Kidney (tissue), 14 donors: ENCODE data around the gene MCHR1. TPM values are rescaled to one million over a fixed set of nuclear protein-coding genes. Genes with fewer than 3 reads are reported as not detected.

Experiments used
- DNase-seq, 5 donors: peaks; one replicate each; pipeline ENCODE4 v3.0.0-alpha.2; 2013 to 2020
- FAIRE-seq: peaks from 2 replicates; lab custom pipeline; 2012; peaks lifted over from hg19 to GRCh38; lab: Jason Lieb, UNC
- H3K27ac ChIP-seq, 2 donors: one replicate each; pipeline ENCODE4 v1.7.0; 2013; ENCODE audit warnings: low read depth in 2 of 2, low read length in 2 of 2, inconsistent platforms in 1 of 2
- H3K27me3 ChIP-seq: one replicate; pipeline ENCODE4 v1.7.1; 2013; ENCODE audit warnings: low read length, inconsistent platforms; ENCODE audit not compliant: control insufficient read depth, insufficient read depth
- H3K36me3 ChIP-seq, 3 donors: one replicate each; pipeline versions ENCODE4 v1.7.0 to v1.7.1; 2013; ENCODE audit warnings: low read length in 3 of 3, control low read depth in 1 of 3, inconsistent platforms in 1 of 3; ENCODE audit not compliant: insufficient read depth in 3 of 3, control insufficient read depth in 2 of 3
- H3K4me1 ChIP-seq, 3 donors: one replicate each; pipeline versions ENCODE4 v1.7.0 to v1.7.1; 2013; ENCODE audit warnings: low read length in 3 of 3, inconsistent platforms in 1 of 3, low read depth in 1 of 3; ENCODE audit not compliant: control insufficient read depth in 2 of 3, insufficient read depth in 2 of 3
- H3K4me3 ChIP-seq, 3 donors: one replicate each; pipeline versions ENCODE4 v1.7.0 to v1.8.1; 2013; ENCODE audit warnings: low read length in 3 of 3, control low read depth in 1 of 3, inconsistent platforms in 1 of 3
- H3K9ac ChIP-seq, 3 donors: one replicate each; pipeline versions ENCODE4 v1.7.0 to v1.7.1; 2013; ENCODE audit warnings: low read length in 3 of 3, control low read depth in 1 of 3, inconsistent platforms in 1 of 3
- H3K9me3 ChIP-seq, 3 donors: one replicate each; pipeline versions ENCODE4 v1.7.0 to v1.7.1; 2013; ENCODE audit warnings: low read length in 3 of 3, control low read depth in 1 of 3, inconsistent platforms in 1 of 3; ENCODE audit not compliant: control insufficient read depth in 2 of 3, insufficient read depth in 1 of 3
- CTCF ChIP-seq: IDR thresholded peaks from 3 replicates; pipeline ENCODE4 v1.5.1; 2012; ENCODE audit warnings: mild to moderate bottlenecking, moderate library complexity, borderline replicate concordance; ENCODE audit not compliant: insufficient read depth; ENCODE audit errors: extremely low read depth
- intact Hi-C: fragments of 100-400 bp; cut with DNase I; formaldehyde crosslinking; loops from one replicate; pipeline ENCODE4 v1.11.1; 2022
- polyA plus RNA-seq: library from polyadenylated mRNA; stranded (reverse); fragments of 350-450 nt; fragmentation: Illumina TruSeq; extraction: RNeasy Lipid Tissue Mini Kit (QIAGEN cat#74804); gene quantifications from one replicate; pipeline ENCODE4 v1.2.3, GENCODE V29; 2014; ENCODE audit warnings: low read depth, low replicate concordance; ENCODE audit not compliant: insufficient read depth
- total RNA-seq: library from RNA; stranded (reverse); fragmentation: NEBNext Ultra II Directional; extraction: Animal tissue kit (Norgen Biotek cat#: 25700); gene quantifications from one replicate; pipeline ENCODE4 v1.2.1, GENCODE V29; 2021
- donor health status: control.
- donor health status: control.
- donor health status: control.
- donor health status: control.
- donor health status: control.
- donor health status: DM: yes; HTN: yes; CAD: no.
- donor health status: Normal renal cell carcinoma (clear cell type).

The MCHR1 gene
- total and polyA plus RNA-seq, 2 donors from 2014 or later, result not detected

- FAIRE-seq, result no peak
- DNase-seq, result peak in 4 of 5 donors; percentile 76 to 87 (median 80)
Observed at GRCh38 chr22:40728731-40729189, 49.5 kb downstream of the MCHR1 start.

GRCh38 chr22:40729284-40729683 lies 50.0 kb downstream of the MCHR1 start:
- Histone ChIP-seq H3K36me3 (no peaks in the 10 kb centered on the region), H3K27ac (peak overlapping the region in 1 of 2 donors; percentile 69), H3K4me1 (peaks cover 3 to 7% (median 3%) of the 10 kb centered on the region in 3 donors), H3K27me3 (no peaks in the 10 kb centered on the region), H3K4me3 (no peak overlapping the region), H3K9ac (no peak overlapping the region), H3K9me3 (no peaks in the 10 kb centered on the region)
- FAIRE-seq, result no peak
- no peak for DNase-seq
- intact Hi-C loops, result no loop called here
- no peak for TF ChIP-seq CTCF

More at GRCh38 chr22:40728731-40729189, 49.5 kb downstream of the MCHR1 start:
- peaks cover 3 to 7% (median 3%) of the 10 kb centered on the region in 3 donors for H3K4me1 ChIP-seq
- no peaks in the 10 kb centered on the region for H3K36me3 ChIP-seq
- no peak for TF ChIP-seq CTCF
- H3K27ac ChIP-seq, result peak overlapping the region in 1 of 2 donors; percentile 69
- H3K4me3 ChIP-seq, result peak overlapping the region in 1 of 3 donors; percentile 17
- H3K27me3 ChIP-seq, result no peaks in the 10 kb centered on the region
- H3K9me3 ChIP-seq, result no peaks in the 10 kb centered on the region
- H3K9ac ChIP-seq, result no peak overlapping the region
- intact Hi-C loops, result no loop called here

Other genes with a start within 250 kb of the MCHR1 start
- 59.9 TPM for gene MRTFA, start 42.8 kb upstream of the MCHR1 start, total RNA-seq
- 12.5 TPM for gene MRTFA, start 42.8 kb upstream of the MCHR1 start, polyA plus RNA-seq
- 15.3 TPM for gene SLC25A17, start 139.9 kb downstream of the MCHR1 start, total RNA-seq
- 23.8 TPM for gene SLC25A17, start 139.9 kb downstream of the MCHR1 start, polyA plus RNA-seq
- gene ST13, start 177.2 kb downstream of the MCHR1 start, total RNA-seq, result 196 TPM
- gene ST13, start 177.2 kb downstream of the MCHR1 start, polyA plus RNA-seq, result 230 TPM
- 22.5 TPM for gene XPNPEP3, start 177.7 kb downstream of the MCHR1 start, total RNA-seq
- gene XPNPEP3, start 177.7 kb downstream of the MCHR1 start, polyA plus RNA-seq, result 4.6 TPM
- gene DNAJB7, start 182.6 kb downstream of the MCHR1 start, total RNA-seq, result not detected
- gene DNAJB7, start 182.6 kb downstream of the MCHR1 start, polyA plus RNA-seq, result not detected